HepG2 (cell line): ENCODE measurements around the gene CA9. TPM values are rescaled to one million over a fixed set of nuclear protein-coding genes. Genes with fewer than 3 reads are reported as not detected.
A peak's percentile ranks its signal among the peaks of the same experiment; 100 is the strongest.

Experiments used
- BORCS8-MEF2B ChIP-seq: sonication (generic); formaldehyde crosslinking; IDR thresholded peaks from 2 replicates; pipeline ENCODE4 v1.8.0; 2022; ENCODE audit warnings: mild to moderate bottlenecking, missing genetic modification reagents
- EP300 ChIP-seq, 3 experiments: sonication (generic) in 1 of 3; formaldehyde crosslinking in 1 of 3; IDR thresholded peaks; 2 replicates each; pipeline versions ENCODE4 v1.5.1 to v1.6.1; 2011 to 2020; ENCODE audit warnings: low read depth in 2 of 3, low read length in 2 of 3, borderline replicate concordance in 1 of 3, improper control_type of control experiment in 1 of 3, mild to moderate bottlenecking in 1 of 3, missing genetic modification reagents in 1 of 3, moderate library complexity in 1 of 3
- ETV5 ChIP-seq: IDR thresholded peaks from 2 replicates; pipeline ENCODE4 v1.6.1; 2018; ENCODE audit warnings: missing biosample characterization, missing genetic modification reagents, inconsistent platforms, borderline replicate concordance
- FOXO1 ChIP-seq: sonication (generic); formaldehyde crosslinking; IDR thresholded peaks from 2 replicates; pipeline ENCODE4 v1.4.0; 2020; ENCODE audit warnings: missing genetic modification reagents
- GATAD2A ChIP-seq: IDR thresholded peaks from 2 replicates; pipeline ENCODE4 v1.6.1; 2016
- IRF1 ChIP-seq: sonication (generic); formaldehyde crosslinking; IDR thresholded peaks from 2 replicates; pipeline ENCODE4 v1.4.0; 2020; ENCODE audit warnings: low read depth, mild to moderate bottlenecking, missing genetic modification reagents
- KMT2B ChIP-seq: IDR thresholded peaks from 2 replicates; pipeline ENCODE4 v1.6.1; 2016; ENCODE audit warnings: missing genetic modification reagents, missing compliant biosample characterization
- MBNL3 ChIP-seq: fragments of 250-450 bp; sonication (Bioruptor Pico); conservative IDR thresholded peaks from 2 replicates; pipeline ENCODE4 v1.8.0; 2022; ENCODE audit warnings: mild to moderate bottlenecking, inconsistent platforms
- PHF21A ChIP-seq: sonication (generic); formaldehyde crosslinking; IDR thresholded peaks from 2 replicates; pipeline ENCODE4 v1.5.0; 2020; ENCODE audit warnings: mild to moderate bottlenecking, missing genetic modification reagents
- RBFOX2 ChIP-seq: fragments of 200-400 bp; formaldehyde crosslinking; IDR thresholded peaks from 2 replicates; pipeline ENCODE4 v1.6.1; 2017; ENCODE audit warnings: low read depth, mild to moderate bottlenecking, low read length
- SP2 ChIP-seq: sonication (generic); formaldehyde crosslinking; IDR thresholded peaks from 2 replicates; pipeline ENCODE4 v1.5.1; 2020; ENCODE audit warnings: mild to moderate bottlenecking, missing genetic modification reagents
- TP53 ChIP-seq: sonication (generic); formaldehyde crosslinking; conservative IDR thresholded peaks from 2 replicates; pipeline ENCODE4 v1.4.0; 2020; ENCODE audit warnings: missing genetic modification reagents
- ZBTB21 ChIP-seq: sonication (generic); formaldehyde crosslinking; IDR thresholded peaks from 2 replicates; pipeline ENCODE4 v1.4.0; 2020; ENCODE audit warnings: missing genetic modification reagents
- ZFP36 ChIP-seq: fragments of 150-350 bp; IDR thresholded peaks from 2 replicates; pipeline ENCODE4 v1.6.1; 2018; ENCODE audit warnings: borderline replicate concordance, low read length, low read depth; ENCODE audit not compliant: partially characterized antibody
- ZNF18 ChIP-seq: sonication (generic); formaldehyde crosslinking; IDR thresholded peaks from 2 replicates; pipeline ENCODE4 v1.8.0; 2022; ENCODE audit warnings: mild to moderate bottlenecking, missing genetic modification reagents; ENCODE audit not compliant: insufficient replicate concordance
- ZNF503 ChIP-seq: sonication (generic); formaldehyde crosslinking; IDR thresholded peaks from 2 replicates; pipeline ENCODE4 v1.4.0; 2020; ENCODE audit warnings: missing genetic modification reagents
- ZNF512 ChIP-seq: sonication (generic); formaldehyde crosslinking; IDR thresholded peaks from 2 replicates; pipeline ENCODE4 v1.4.0; 2020; ENCODE audit warnings: mild to moderate bottlenecking, missing genetic modification reagents
- ZNF619 ChIP-seq: sonication (generic); formaldehyde crosslinking; IDR thresholded peaks from 2 replicates; pipeline ENCODE4 v1.4.0; 2020; ENCODE audit warnings: mild to moderate bottlenecking, missing genetic modification reagents
- ZNF724P ChIP-seq: sonication (generic); formaldehyde crosslinking; IDR thresholded peaks from 2 replicates; pipeline ENCODE4 v1.8.0; 2022; ENCODE audit warnings: missing genetic modification reagents, borderline replicate concordance
- ZNF770 ChIP-seq: sonication (generic); formaldehyde crosslinking; IDR thresholded peaks from 2 replicates; pipeline ENCODE4 v1.5.0; 2020; ENCODE audit warnings: mild to moderate bottlenecking, missing genetic modification reagents
- ZNF775 ChIP-seq: sonication (generic); formaldehyde crosslinking; IDR thresholded peaks from 2 replicates; pipeline ENCODE4 v1.4.0; 2020; ENCODE audit warnings: missing genetic modification reagents, mild to moderate bottlenecking, moderate library complexity, borderline replicate concordance
- polyA plus RNA-seq, 8 experiments: library from polyadenylated mRNA; depleted of rRNA in 3 of 8; stranded (reverse) in 7 of 8; unstranded in 1 of 8; fragments of >200 nt; fragmentation: Illumina TruSeq in 4 of 8; extraction: Trizol in 4 of 8; gene quantifications; 2 replicates each; pipeline versions ENCODE4 v1.2.1 to v1.2.3, GENCODE V29; 2011 to 2016; ENCODE audit warnings: low read depth in 4 of 8, missing spikeins in 1 of 8, mixed read lengths in 1 of 8; ENCODE audit not compliant: insufficient read depth in 1 of 8
- total RNA-seq, 5 experiments: library from RNA; depleted of rRNA; stranded (reverse); fragments of >200 nt; fragmentation: Illumina TruSeq; extraction: Trizol; gene quantifications; 2 replicates each; pipeline ENCODE4 v1.2.3, GENCODE V29; 2016; ENCODE audit warnings: low read depth in 1 of 5

Gene CA9
- total and polyA plus RNA-seq, 2 of the 13 experiments (the other 11 are each of a cell fraction or from before 2014, with no cell fraction given) = 0.13 to 152 TPM

GRCh38 chr9:35651956-35652828, 21.5 kb upstream of the CA9 start (continued):
- TF ChIP-seq ZNF18 = no peak
- TF ChIP-seq ZBTB21 (CRISPR knock-in tag) = no peak
- no peak for TF ChIP-seq KMT2B (CRISPR knock-in tag)
- TF ChIP-seq ZNF619 = no peak
- no peak for TF ChIP-seq RBFOX2
- TF ChIP-seq FOXO1 (CRISPR knock-in tag) = no peak
- no peak for TF ChIP-seq PHF21A
- TF ChIP-seq EP300 (IDR thresholded peaks at IDR 0.05; ENCODE audit: low read depth in 2 of 2, low read length in 2 of 2) = peak in 1 of 2 experiments; percentile 31; a peak in 1 of 4 replicates
- TF ChIP-seq EP300 (CRISPR knock-in tag; IDR thresholded peaks at IDR 0.05; ENCODE audit: borderline replicate concordance) = no peak
- TF ChIP-seq ZNF724P (CRISPR knock-in tag) = no peak
- no peak for TF ChIP-seq ZNF512 (CRISPR knock-in tag)
- no peak for TF ChIP-seq ZFP36
- peak; percentile 49 for TF ChIP-seq GATAD2A
- TF ChIP-seq BORCS8-MEF2B (CRISPR knock-in tag) = no peak
- TF ChIP-seq ZNF775 (CRISPR knock-in tag) = no peak
- TF ChIP-seq ZNF770 (CRISPR knock-in tag) = peak; percentile 82
- no peak for TF ChIP-seq IRF1 (CRISPR knock-in tag)
- TF ChIP-seq ETV5 (CRISPR knock-in tag) = no peak
- TF ChIP-seq SP2 (CRISPR knock-in tag) = no peak
- TF ChIP-seq ZNF503 (CRISPR knock-in tag) = no peak
- TF ChIP-seq MBNL3 (CRISPR knock-in tag) = no peak
- no peak for TF ChIP-seq TP53
